ENCODE results near the gene SHISA3. TPM values are rescaled to one million over a fixed set of nuclear protein-coding genes. Genes with fewer than 3 reads are reported as not detected.
A peak's percentile ranks its signal among the peaks of the same experiment; 100 is the strongest.

Gene SHISA3
- total RNA-seq, 1 donor: not detected

- H3K4me3 ChIP-seq (ENCODE audit: low read depth, low read length): peak overlapping the region; percentile 32
- DNase-seq (ENCODE audit: low read depth): peak; percentile 37
- TF ChIP-seq CTCF (IDR thresholded peaks at IDR 0.05; ENCODE audit: insufficient read depth, low read depth, low read length): no peak
Measured at GRCh38 chr4:42359711-42360110, 37.6 kb upstream of the SHISA3 start.

GRCh38 chr4:42360256-42360669, 37.0 kb upstream of the SHISA3 start:
- H3K4me3 ChIP-seq (ENCODE audit: low read depth, low read length): no peak overlapping the region
- TF ChIP-seq CTCF (IDR thresholded peaks at IDR 0.05; ENCODE audit: insufficient read depth, low read depth, low read length): no peak
- DNase-seq (ENCODE audit: low read depth): no peak

GRCh38 chr4:42361456-42361855, 35.8 kb upstream of the SHISA3 start:
- TF ChIP-seq CTCF (IDR thresholded peaks at IDR 0.05; ENCODE audit: insufficient read depth, low read depth, low read length): no peak
- DNase-seq (ENCODE audit: low read depth): no peak
- H3K4me3 ChIP-seq (ENCODE audit: low read depth, low read length): no peak overlapping the region

GRCh38 chr4:42362591-42362990, 34.7 kb upstream of the SHISA3 start:
- DNase-seq (ENCODE audit: low read depth): no peak
- no peak overlapping the region for H3K4me3 ChIP-seq (ENCODE audit: low read depth, low read length)
- TF ChIP-seq CTCF (IDR thresholded peaks at IDR 0.05; ENCODE audit: insufficient read depth, low read depth, low read length): no peak

GRCh38 chr4:42363614-42364013, 33.7 kb upstream of the SHISA3 start:
- no peak overlapping the region for H3K4me3 ChIP-seq (ENCODE audit: low read depth, low read length)
- TF ChIP-seq CTCF (IDR thresholded peaks at IDR 0.05; ENCODE audit: insufficient read depth, low read depth, low read length): no peak
- no peak for DNase-seq (ENCODE audit: low read depth)

GRCh38 chr4:42364266-42365053, 32.8 kb upstream of the SHISA3 start:
- no peak for DNase-seq (ENCODE audit: low read depth)
- TF ChIP-seq CTCF (IDR thresholded peaks at IDR 0.05; ENCODE audit: insufficient read depth, low read depth, low read length): no peak
- no peak overlapping the region for H3K4me3 ChIP-seq (ENCODE audit: low read depth, low read length)

- no peak for TF ChIP-seq CTCF (IDR thresholded peaks at IDR 0.05; ENCODE audit: insufficient read depth, low read depth, low read length)
- DNase-seq (ENCODE audit: low read depth): no peak
- H3K4me3 ChIP-seq (ENCODE audit: low read depth, low read length): no peak overlapping the region
Measured at GRCh38 chr4:42366959-42367358, 30.3 kb upstream of the SHISA3 start.

All from fibroblast of villous mesenchyme (primary cell).